HG02943 (cell line): ENCODE results near the gene COL23A1.
"Not testable (repeated sequence)": the region's sequence is repeated elsewhere in the genome, so short reads cannot be mapped to it uniquely, and the experiment has no call there.

Experiments
- ATAC-seq: cut with Tn5 transposase; IDR thresholded peaks from one replicate; pipeline ENCODE4 v1.9.1; 2021; ENCODE audit warnings: mild to moderate bottlenecking, low read depth, moderate library complexity; ENCODE audit not compliant: unreplicated experiment

The COL23A1 gene

GRCh38 chr5:178319541-178320041, 270.6 kb downstream of the COL23A1 start:
- ATAC-seq, result no peak

- no peak for ATAC-seq
Measured at GRCh38 chr5:178318893-178319292, 271.3 kb downstream of the COL23A1 start.

GRCh38 chr5:178318382-178318781, 271.8 kb downstream of the COL23A1 start:
- no peak for ATAC-seq

GRCh38 chr5:178317727-178318126, 272.5 kb downstream of the COL23A1 start:
- not testable (repeated sequence) for ATAC-seq

- ATAC-seq, result no peak
Measured at GRCh38 chr5:178314961-178315820, 275.0 kb downstream of the COL23A1 start.

- ATAC-seq, result no peak
Measured at GRCh38 chr5:178314061-178314660, 276.0 kb downstream of the COL23A1 start.

GRCh38 chr5:178313316-178313715, 276.9 kb downstream of the COL23A1 start:
- ATAC-seq, result no peak

- no peak for ATAC-seq
Measured at GRCh38 chr5:178312880-178313282, 277.3 kb downstream of the COL23A1 start.

GRCh38 chr5:178310130-178310865, 279.9 kb downstream of the COL23A1 start:
- ATAC-seq, result no peak

GRCh38 chr5:178309271-178310013, 280.8 kb downstream of the COL23A1 start:
- no peak for ATAC-seq

- no peak for ATAC-seq
Measured at GRCh38 chr5:178308541-178309092, 281.6 kb downstream of the COL23A1 start.

- no peak for ATAC-seq
Measured at GRCh38 chr5:178307267-178308045, 282.7 kb downstream of the COL23A1 start.

- no peak for ATAC-seq
Measured at GRCh38 chr5:178306430-178307225, 283.6 kb downstream of the COL23A1 start.

- ATAC-seq, result no peak
Measured at GRCh38 chr5:178305801-178306200, 284.4 kb downstream of the COL23A1 start.

- ATAC-seq, result no peak
Measured at GRCh38 chr5:178304761-178305645, 285.2 kb downstream of the COL23A1 start.

- no peak for ATAC-seq
Measured at GRCh38 chr5:178304016-178304415, 286.2 kb downstream of the COL23A1 start.

- ATAC-seq, result not testable (repeated sequence)
Measured at GRCh38 chr5:178302321-178302720, 287.9 kb downstream of the COL23A1 start.

GRCh38 chr5:178301641-178302040, 288.6 kb downstream of the COL23A1 start:
- no peak for ATAC-seq
